ENCODE results near the gene GRK5.

GRK5 gene

GRCh38 chr10:119439922-119440321, 232.6 kb downstream of the GRK5 start:
- no peak for DNase-seq (ENCODE audit: low read depth)
- H3K4me3 ChIP-seq (ENCODE audit: low read depth, low read length), result no peak overlapping the region
- TF ChIP-seq, protein P1, sequence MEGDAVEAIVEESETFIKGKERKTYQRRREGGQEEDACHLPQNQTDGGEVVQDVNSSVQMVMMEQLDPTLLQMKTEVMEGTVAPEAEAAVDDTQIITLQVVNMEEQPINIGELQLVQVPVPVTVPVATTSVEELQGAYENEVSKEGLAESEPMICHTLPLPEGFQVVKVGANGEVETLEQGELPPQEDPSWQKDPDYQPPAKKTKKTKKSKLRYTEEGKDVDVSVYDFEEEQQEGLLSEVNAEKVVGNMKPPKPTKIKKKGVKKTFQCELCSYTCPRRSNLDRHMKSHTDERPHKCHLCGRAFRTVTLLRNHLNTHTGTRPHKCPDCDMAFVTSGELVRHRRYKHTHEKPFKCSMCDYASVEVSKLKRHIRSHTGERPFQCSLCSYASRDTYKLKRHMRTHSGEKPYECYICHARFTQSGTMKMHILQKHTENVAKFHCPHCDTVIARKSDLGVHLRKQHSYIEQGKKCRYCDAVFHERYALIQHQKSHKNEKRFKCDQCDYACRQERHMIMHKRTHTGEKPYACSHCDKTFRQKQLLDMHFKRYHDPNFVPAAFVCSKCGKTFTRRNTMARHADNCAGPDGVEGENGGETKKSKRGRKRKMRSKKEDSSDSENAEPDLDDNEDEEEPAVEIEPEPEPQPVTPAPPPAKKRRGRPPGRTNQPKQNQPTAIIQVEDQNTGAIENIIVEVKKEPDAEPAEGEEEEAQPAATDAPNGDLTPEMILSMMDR (IDR thresholded peaks at IDR 0.05; ENCODE audit: low read depth, low read length), result no peak
- TF ChIP-seq POLR2A (IDR thresholded peaks at IDR 0.05; ENCODE audit: extremely low read depth, insufficient read length) (no peak), MYC (IDR thresholded peaks at IDR 0.05; ENCODE audit: low read depth, low read length) (no peak)
- TF ChIP-seq, protein P2, sequence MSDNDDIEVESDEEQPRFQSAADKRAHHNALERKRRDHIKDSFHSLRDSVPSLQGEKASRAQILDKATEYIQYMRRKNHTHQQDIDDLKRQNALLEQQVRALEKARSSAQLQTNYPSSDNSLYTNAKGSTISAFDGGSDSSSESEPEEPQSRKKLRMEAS (IDR thresholded peaks at IDR 0.05; ENCODE audit: low read depth, low read length), result no peak

GRCh38 chr10:119441151-119441821, 233.9 kb downstream of the GRK5 start:
- TF ChIP-seq, protein P2 (IDR thresholded peaks at IDR 0.05; ENCODE audit: low read depth, low read length), result no peak
- TF ChIP-seq POLR2A (IDR thresholded peaks at IDR 0.05; ENCODE audit: extremely low read depth, insufficient read length) (no peak), MYC (IDR thresholded peaks at IDR 0.05; ENCODE audit: low read depth, low read length) (no peak)
- TF ChIP-seq, protein P1 (IDR thresholded peaks at IDR 0.05; ENCODE audit: low read depth, low read length), result no peak
- no peak for DNase-seq (ENCODE audit: low read depth)
- H3K4me3 ChIP-seq (ENCODE audit: low read depth, low read length), result no peak overlapping the region

- DNase-seq (ENCODE audit: low read depth), result no peak
- TF ChIP-seq POLR2A (IDR thresholded peaks at IDR 0.05; ENCODE audit: extremely low read depth, insufficient read length), result no peak
- no peak for TF ChIP-seq MYC (IDR thresholded peaks at IDR 0.05; ENCODE audit: low read depth, low read length)
- TF ChIP-seq, protein P1 (IDR thresholded peaks at IDR 0.05; ENCODE audit: low read depth, low read length), result no peak
- TF ChIP-seq, protein P2 (IDR thresholded peaks at IDR 0.05; ENCODE audit: low read depth, low read length), result no peak
- H3K4me3 ChIP-seq (ENCODE audit: low read depth, low read length), result no peak overlapping the region
Measured at GRCh38 chr10:119441921-119442757, 234.8 kb downstream of the GRK5 start.

DNA sequence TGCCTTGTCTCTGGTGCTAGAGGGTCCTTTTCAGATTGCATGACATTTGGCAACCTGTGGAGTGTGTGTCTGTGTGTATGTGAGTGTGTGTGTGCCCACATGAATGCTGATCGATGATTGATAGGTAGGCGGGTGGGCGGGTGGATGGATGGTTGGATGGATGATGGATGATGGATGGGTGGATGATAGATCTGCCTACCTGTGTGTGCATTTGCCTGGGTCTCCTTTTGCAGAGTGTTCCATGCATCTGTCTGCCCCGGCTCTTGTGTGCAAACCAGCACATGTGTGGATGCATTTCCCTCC, 235.3 kb downstream of the GRK5 start:
- TF ChIP-seq POLR2A (IDR thresholded peaks at IDR 0.05; ENCODE audit: extremely low read depth, insufficient read length) (no peak), MYC (IDR thresholded peaks at IDR 0.05; ENCODE audit: low read depth, low read length) (no peak)
- TF ChIP-seq, protein P1 (IDR thresholded peaks at IDR 0.05; ENCODE audit: low read depth, low read length), result no peak
- TF ChIP-seq, protein P2 (IDR thresholded peaks at IDR 0.05; ENCODE audit: low read depth, low read length), result no peak
- no peak overlapping the region for H3K4me3 ChIP-seq (ENCODE audit: low read depth, low read length)
- DNase-seq (ENCODE audit: low read depth), result no peak

DNA sequence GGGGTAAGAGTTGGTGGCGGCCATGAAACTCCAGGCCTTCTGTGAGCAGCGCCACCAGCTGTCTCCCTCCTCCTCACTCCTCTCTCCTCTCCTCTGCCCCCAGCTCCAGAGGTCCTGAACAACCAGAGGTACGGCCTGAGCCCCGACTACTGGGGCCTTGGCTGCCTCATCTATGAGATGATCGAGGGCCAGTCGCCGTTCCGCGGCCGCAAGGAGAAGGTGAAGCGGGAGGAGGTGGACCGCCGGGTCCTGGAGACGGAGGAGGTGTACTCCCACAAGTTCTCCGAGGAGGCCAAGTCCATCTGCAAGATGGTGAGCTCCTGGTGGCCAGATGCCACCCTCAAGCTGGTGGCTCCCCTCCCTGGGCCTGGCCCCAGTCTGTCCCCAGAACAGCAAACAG, 236.1 kb downstream of the GRK5 start:
- no peak overlapping the region for H3K4me3 ChIP-seq (ENCODE audit: low read depth, low read length)
- TF ChIP-seq POLR2A (IDR thresholded peaks at IDR 0.05; ENCODE audit: extremely low read depth, insufficient read length) (no peak), MYC (IDR thresholded peaks at IDR 0.05; ENCODE audit: low read depth, low read length) (no peak)
- TF ChIP-seq, protein P1 (IDR thresholded peaks at IDR 0.05; ENCODE audit: low read depth, low read length), result no peak
- TF ChIP-seq, protein P2 (IDR thresholded peaks at IDR 0.05; ENCODE audit: low read depth, low read length), result no peak
- no peak for DNase-seq (ENCODE audit: low read depth)
